WTC11 (cell line): ENCODE data around the gene LEFTY2.

Experiments used
- CTCF ChIP-seq: fragments of 200-600 bp; IDR thresholded peaks from 2 replicates; pipeline ENCODE4 v1.8.0; 2022; ENCODE audit warnings: antibody characterized with exemption
- IRF2 ChIP-seq: sonication (generic); formaldehyde crosslinking; IDR thresholded peaks from 2 replicates; pipeline ENCODE4 v1.8.0; 2022; ENCODE audit warnings: low read depth, missing genetic modification reagents, borderline replicate concordance
- MAX ChIP-seq: sonication (generic); formaldehyde crosslinking; IDR thresholded peaks from 2 replicates; pipeline ENCODE4 v1.8.0; 2022; ENCODE audit warnings: mild to moderate bottlenecking, missing genetic modification reagents
- NFE2L1 ChIP-seq: sonication (generic); formaldehyde crosslinking; IDR thresholded peaks from 2 replicates; pipeline ENCODE4 v1.8.1; 2023; ENCODE audit warnings: missing genetic modification reagents
- NR1H2 ChIP-seq: sonication (generic); formaldehyde crosslinking; IDR thresholded peaks from 2 replicates; pipeline ENCODE4 v1.9.0; 2021; ENCODE audit warnings: mild to moderate bottlenecking, moderate library complexity, missing genetic modification reagents
- NR2C2 ChIP-seq: sonication (generic); formaldehyde crosslinking; IDR thresholded peaks from 2 replicates; pipeline ENCODE4 v1.8.0; 2022; ENCODE audit warnings: mild to moderate bottlenecking, missing genetic modification reagents
- STAT6 ChIP-seq: sonication (generic); formaldehyde crosslinking; conservative IDR thresholded peaks from 2 replicates; pipeline ENCODE4 v1.8.1; 2023; ENCODE audit warnings: mild to moderate bottlenecking, low read depth, missing genetic modification reagents, moderate library complexity
- USF2 ChIP-seq: sonication (generic); formaldehyde crosslinking; IDR thresholded peaks from 2 replicates; pipeline ENCODE4 v1.8.1; 2023; ENCODE audit warnings: mild to moderate bottlenecking, missing genetic modification reagents, moderate library complexity

- TF ChIP-seq NR1H2 (CRISPR knock-in tag) (no peak), NR2C2 (no peak), NFE2L1 (CRISPR knock-in tag) (no peak), IRF2 (no peak), USF2 (CRISPR knock-in tag) (no peak), MAX (CRISPR knock-in tag) (no peak), CTCF (no peak), STAT6 (CRISPR knock-in tag) (no peak)
These were observed 21.1 kb downstream of the LEFTY2 start for GRCh38 chr1:225919906-225920305.
